Nucleus accumbens (tissue), 56 donors: Measurements from ENCODE around the gene CFAP65.

ENCODE experiments used
- DNase-seq, 56 donors: peaks; one replicate each; lab custom pipeline; 2025; lab: John Stamatoyannopoulos, UW

Gene CFAP65

GRCh38 chr2:218956039-218956438 lies 85.3 kb downstream of the CFAP65 start:
- DNase-seq: no peak

DNA sequence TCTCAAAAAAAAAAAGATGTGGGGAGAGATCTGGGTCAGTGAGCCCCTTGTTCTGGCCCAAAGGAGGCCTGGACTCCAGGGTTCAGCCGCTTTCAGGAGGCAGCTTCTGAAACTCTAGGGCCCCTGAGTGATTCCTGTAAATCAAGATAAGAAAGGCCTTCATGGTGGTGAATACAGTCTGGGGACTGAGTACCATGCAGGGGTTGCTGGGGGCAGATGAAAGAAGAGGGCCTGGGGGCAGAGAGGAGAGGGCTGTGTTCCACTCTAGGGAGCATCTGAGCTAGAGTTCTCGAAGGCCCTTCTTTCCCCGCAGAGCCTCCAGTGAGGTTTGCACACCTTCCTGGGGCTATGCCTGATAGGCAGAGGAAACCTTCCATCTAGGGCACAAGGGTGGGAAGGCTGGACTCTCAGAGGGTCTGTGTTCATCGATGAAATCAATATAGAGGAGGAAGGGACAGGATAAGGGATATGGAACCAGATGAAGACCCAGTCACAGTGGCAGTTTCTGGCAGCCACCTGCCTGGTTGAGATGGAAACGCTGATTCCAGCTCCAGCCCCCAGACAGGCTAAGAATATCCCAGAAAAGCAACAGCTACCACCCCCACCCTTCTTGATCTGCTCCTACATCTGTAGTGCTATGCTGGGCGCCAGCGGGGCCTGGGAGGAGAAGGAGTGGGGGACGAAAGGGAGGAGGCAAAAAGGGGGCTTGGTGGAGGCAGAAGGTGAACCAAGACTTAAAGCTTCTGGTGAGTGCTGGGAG lies 86.6 kb downstream of the CFAP65 start:
- peak in 35 of 56 donors; percentile 8 to 82 (median 49) for DNase-seq

DNA sequence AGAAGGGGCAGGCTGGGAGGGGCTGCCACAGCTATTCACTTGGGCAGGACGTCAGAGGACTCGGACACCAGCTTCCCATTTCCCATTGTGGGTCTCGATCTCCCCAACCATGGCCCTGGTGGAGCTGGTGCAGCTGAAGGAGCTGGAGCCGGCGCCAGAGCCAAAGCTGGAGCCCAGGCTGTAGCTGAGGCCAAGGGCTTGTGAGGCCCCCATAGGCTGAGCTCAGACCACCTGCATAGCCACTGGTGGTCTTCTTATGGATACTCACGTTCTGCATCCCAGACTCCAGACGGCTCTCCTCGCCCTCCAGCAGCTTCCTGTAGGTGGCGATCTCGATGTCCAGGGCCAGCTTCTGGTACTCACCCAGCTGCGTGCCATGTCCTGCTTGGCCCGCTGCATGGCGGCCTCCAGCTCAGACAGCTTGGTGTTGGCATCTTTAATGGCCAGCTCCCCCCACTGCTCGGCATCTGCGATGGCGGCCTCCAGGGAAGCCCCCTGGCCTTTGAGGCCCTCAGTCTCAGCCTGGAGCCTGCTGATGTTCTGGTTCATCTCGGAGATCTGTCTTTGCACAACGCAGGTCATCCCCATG lies 87.9 kb downstream of the CFAP65 start:
- no peak for DNase-seq
